ENCODE measurements around the gene HMGCR. TPM values are rescaled to one million over a fixed set of nuclear protein-coding genes. Genes with fewer than 3 reads are reported as not detected.

The HMGCR gene
- total RNA-seq, 2 donors from 2014 or later, result 118 to 319 TPM

DNA sequence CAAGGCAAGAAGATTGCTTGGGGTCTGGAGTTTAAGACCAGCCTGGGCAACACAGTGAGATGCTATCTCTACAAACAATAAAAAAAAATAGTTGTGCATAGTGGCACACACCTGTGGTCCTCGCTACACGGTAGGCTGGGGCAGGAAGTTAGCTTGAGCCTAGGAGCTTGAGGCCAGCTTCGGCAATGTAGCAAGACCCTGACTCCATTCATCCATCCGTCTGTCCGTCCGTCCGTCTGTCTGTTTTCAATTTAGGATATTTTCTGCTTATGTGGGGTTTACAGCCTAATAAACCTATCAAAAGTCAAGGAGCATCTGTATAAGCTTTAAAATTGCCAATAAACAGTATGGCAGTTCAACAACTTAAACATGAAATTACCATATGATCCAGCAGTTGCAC is 19.7 kb downstream of the HMGCR start:
- H3K4me3 ChIP-seq, result no peak overlapping the region
- H3K9me3 ChIP-seq, result no peaks in the 10 kb centered on the region
- H3K27ac ChIP-seq, result no peak overlapping the region
- TF ChIP-seq, protein P1, sequence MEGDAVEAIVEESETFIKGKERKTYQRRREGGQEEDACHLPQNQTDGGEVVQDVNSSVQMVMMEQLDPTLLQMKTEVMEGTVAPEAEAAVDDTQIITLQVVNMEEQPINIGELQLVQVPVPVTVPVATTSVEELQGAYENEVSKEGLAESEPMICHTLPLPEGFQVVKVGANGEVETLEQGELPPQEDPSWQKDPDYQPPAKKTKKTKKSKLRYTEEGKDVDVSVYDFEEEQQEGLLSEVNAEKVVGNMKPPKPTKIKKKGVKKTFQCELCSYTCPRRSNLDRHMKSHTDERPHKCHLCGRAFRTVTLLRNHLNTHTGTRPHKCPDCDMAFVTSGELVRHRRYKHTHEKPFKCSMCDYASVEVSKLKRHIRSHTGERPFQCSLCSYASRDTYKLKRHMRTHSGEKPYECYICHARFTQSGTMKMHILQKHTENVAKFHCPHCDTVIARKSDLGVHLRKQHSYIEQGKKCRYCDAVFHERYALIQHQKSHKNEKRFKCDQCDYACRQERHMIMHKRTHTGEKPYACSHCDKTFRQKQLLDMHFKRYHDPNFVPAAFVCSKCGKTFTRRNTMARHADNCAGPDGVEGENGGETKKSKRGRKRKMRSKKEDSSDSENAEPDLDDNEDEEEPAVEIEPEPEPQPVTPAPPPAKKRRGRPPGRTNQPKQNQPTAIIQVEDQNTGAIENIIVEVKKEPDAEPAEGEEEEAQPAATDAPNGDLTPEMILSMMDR (IDR thresholded peaks at IDR 0.05), result no peak
- H3K36me3 ChIP-seq, result peaks cover 27% of the 10 kb centered on the region
- no peaks in the 10 kb centered on the region for H3K27me3 ChIP-seq
- H3K4me1 ChIP-seq, result no peaks in the 10 kb centered on the region
- no peak overlapping the region for H3K9ac ChIP-seq (ENCODE audit: low read depth in 2 of 2, low read length in 2 of 2)
- intact Hi-C loops (cut with DNase I), result loop anchor here (10.0 kb wide), 1 partner anchor 148 kb away; no protein-coding TSS in a partner anchor
- no peak for DNase-seq

- Histone ChIP-seq H3K9ac (ENCODE audit: low read depth in 2 of 2, low read length in 2 of 2) (no peak overlapping the region), H3K4me3 (no peak overlapping the region), H3K36me3 (peaks cover 27% of the 10 kb centered on the region), H3K27ac (no peak overlapping the region), H3K27me3 (no peaks in the 10 kb centered on the region), H3K9me3 (no peaks in the 10 kb centered on the region), H3K4me1 (no peaks in the 10 kb centered on the region)
- TF ChIP-seq, protein P1 (IDR thresholded peaks at IDR 0.05), result no peak
- no peak for DNase-seq
- intact Hi-C loops (cut with DNase I), result loop anchor here (10.0 kb wide), 1 partner anchor 147 kb away; no protein-coding TSS in a partner anchor
Measured at GRCh38 chr5:75358117-75358516, 21.1 kb downstream of the HMGCR start.

DNA sequence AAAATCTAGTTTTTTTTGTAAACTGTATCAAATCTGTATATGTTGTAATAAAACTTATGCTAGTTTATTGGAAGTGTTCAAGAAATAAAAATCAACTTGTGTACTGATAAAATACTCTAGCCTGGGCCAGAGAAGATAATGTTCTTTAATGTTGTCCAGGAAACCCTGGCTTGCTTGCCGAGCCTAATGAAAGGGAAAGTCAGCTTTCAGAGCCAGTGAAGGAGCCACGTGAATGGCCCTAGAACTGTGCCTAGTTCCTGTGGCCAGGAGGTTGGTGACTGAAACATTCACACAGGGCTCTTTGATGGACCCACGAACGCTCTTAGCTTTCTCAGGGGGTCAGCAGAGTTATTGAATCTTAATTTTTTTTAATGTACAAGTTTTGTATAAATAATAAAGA is 24.3 kb downstream of the HMGCR start:
- DNase-seq, result no peak
- Histone ChIP-seq H3K9ac (ENCODE audit: low read depth in 2 of 2, low read length in 2 of 2) (no peak overlapping the region), H3K27me3 (no peaks in the 10 kb centered on the region), H3K36me3 (peaks cover 10% of the 10 kb centered on the region), H3K27ac (no peak overlapping the region), H3K4me3 (no peak overlapping the region), H3K4me1 (no peaks in the 10 kb centered on the region), H3K9me3 (no peaks in the 10 kb centered on the region)
- intact Hi-C loops (cut with DNase I), result no loop called here
- TF ChIP-seq, protein P1 (IDR thresholded peaks at IDR 0.05), result no peak

- no peak overlapping the region for H3K27ac ChIP-seq
- peaks cover 10% of the 10 kb centered on the region for H3K36me3 ChIP-seq
- no peak overlapping the region for H3K9ac ChIP-seq (ENCODE audit: low read depth in 2 of 2, low read length in 2 of 2)
- H3K27me3 ChIP-seq, result no peaks in the 10 kb centered on the region
- no peaks in the 10 kb centered on the region for H3K4me1 ChIP-seq
- no peaks in the 10 kb centered on the region for H3K9me3 ChIP-seq
- intact Hi-C loops (cut with DNase I), result no loop called here
- DNase-seq, result no peak
- TF ChIP-seq, protein P1 (IDR thresholded peaks at IDR 0.05), result no peak
- no peak overlapping the region for H3K4me3 ChIP-seq
Measured at GRCh38 chr5:75362474-75362975, 25.5 kb downstream of the HMGCR start.

GRCh38 chr5:75363111-75363510 is 26.1 kb downstream of the HMGCR start:
- TF ChIP-seq, protein P1 (IDR thresholded peaks at IDR 0.05), result no peak
- intact Hi-C loops (cut with DNase I), result no loop called here
- no peaks in the 10 kb centered on the region for H3K4me1 ChIP-seq
- H3K36me3 ChIP-seq, result peaks cover 10% of the 10 kb centered on the region
- H3K4me3 ChIP-seq, result no peak overlapping the region
- no peaks in the 10 kb centered on the region for H3K9me3 ChIP-seq
- no peak for DNase-seq
- no peak overlapping the region for H3K27ac ChIP-seq
- no peak overlapping the region for H3K9ac ChIP-seq (ENCODE audit: low read depth in 2 of 2, low read length in 2 of 2)
- H3K27me3 ChIP-seq, result no peaks in the 10 kb centered on the region

Measured in colonic mucosa (tissue), 4 donors.